HG02885 (cell line): Measurements from ENCODE around the gene GALNT6.
"Not testable (repeated sequence)": the region's sequence is repeated elsewhere in the genome, so short reads cannot be mapped to it uniquely, and the experiment has no call there.

Experiments used
- ATAC-seq: cut with Tn5 transposase; IDR thresholded peaks from one replicate; pipeline ENCODE4 v1.9.1; 2021; ENCODE audit warnings: mild to moderate bottlenecking; ENCODE audit not compliant: unreplicated experiment, poor library complexity

The GALNT6 gene

GRCh38 chr12:51328587-51328986, 62.6 kb downstream of the GALNT6 start:
- ATAC-seq: no peak

DNA sequence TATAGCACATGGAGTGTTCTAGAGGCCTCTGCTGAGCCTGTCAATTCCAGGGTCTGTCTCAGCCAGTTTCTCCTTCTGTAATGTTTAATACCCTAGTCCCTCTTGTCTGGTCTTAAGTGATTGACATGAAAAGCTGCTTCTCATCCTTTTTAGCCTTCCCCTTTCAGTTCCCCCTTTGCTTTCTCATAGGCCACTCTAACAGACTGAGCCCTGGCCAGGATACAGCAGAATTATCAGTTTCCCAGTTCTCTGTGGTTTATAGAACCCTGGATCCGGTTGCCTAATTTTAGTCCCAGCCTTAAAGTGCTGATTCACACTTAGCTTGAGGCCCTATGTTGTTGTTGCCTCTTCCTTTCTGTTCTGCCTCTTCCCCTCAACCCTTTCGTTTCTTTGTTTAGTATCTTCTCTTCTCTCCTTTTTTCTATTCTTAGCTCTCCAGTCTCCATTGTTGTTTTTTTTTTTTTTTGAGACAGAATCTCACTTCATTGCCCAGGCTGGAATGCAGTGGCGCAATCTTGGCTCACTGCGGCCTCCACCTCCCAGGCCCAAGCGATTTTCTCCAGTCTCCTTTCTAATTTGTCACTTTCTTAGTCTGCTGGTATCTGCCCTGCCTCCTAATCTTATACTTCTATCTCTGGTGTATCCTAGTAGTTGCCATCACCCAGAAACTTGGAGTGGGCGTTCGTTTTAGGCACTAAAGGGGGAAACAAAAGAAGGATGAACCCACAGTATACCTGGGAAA, 64.3 kb downstream of the GALNT6 start:
- ATAC-seq: no peak

DNA sequence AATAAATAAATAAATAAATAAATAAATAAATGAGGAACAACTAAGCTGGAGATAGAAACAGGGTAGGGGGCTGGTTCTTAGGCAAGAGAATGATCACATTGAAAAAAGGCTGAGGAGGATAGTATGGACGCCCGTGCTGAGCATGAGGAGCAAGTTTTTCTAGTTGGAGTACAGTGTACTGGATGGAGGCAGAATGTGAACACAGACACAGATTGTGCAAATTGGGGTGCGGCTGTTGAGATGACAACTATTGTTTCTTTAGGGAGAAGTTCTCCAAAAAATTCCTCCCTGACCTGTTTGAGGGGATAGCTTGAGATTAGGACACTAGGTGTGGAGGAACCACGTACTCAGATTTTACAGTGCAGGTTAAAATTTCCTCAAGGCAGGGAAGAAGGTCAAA, 66.3 kb downstream of the GALNT6 start:
- ATAC-seq: no peak

DNA sequence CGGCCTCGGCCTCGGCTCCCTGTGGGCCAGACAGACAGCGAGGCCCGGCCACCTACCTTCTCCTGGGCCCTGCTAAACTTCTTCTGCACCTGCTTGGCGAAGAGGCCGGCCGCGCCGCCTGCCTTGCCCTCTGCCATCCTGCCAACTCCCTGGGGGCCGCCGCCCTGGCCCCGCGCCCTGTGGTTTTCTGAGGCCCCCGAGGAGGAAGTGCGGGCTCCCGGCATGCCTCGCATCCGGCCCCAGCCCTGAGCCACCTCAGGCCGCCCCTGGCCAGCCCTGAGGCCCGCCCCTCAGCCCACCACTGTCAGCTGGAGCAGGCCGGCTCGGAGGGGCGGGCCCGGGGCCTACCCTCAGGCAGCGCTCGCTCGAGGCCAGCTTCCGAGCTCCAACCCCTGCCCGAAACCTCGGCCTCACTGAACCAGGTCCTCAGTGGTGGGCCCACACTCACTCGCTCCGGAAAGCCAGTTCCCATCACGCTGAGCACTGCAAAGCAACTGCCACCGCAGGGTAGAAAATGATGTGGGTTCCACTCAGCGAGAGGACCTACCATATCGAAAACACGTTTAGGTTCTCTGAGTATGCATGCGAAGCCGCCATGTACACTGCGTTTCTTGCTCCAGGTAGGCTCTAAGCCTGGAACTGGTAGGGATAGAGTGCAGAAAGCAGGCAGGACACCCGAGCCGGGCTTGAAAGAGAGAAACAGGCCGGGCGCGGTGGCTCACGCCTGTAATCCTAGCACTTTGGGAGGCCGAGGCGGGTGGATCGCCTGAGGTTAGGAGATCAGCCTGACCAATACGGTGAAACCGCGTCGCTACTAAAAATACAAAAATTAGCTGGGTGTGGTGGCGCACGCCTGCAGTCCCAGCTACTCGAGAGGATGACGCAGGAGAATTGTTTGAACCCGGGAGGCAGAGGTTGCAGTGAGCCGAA, 67.0 kb downstream of the GALNT6 start, which contains the start of gene BIN2:
Gene BIN2, minus strand, starts transcription at position 209 of the 930 bp plus-strand sequence. Its CDS starts 72 bp downstream, at position 137.
- ATAC-seq: peak; percentile 77

GRCh38 chr12:51323317-51323960, 67.8 kb downstream of the GALNT6 start:
- ATAC-seq: peak; percentile 15

GRCh38 chr12:51322452-51322851, 68.8 kb downstream of the GALNT6 start:
- ATAC-seq: no peak

GRCh38 chr12:51321882-51322281, 69.3 kb downstream of the GALNT6 start:
- no peak for ATAC-seq

DNA sequence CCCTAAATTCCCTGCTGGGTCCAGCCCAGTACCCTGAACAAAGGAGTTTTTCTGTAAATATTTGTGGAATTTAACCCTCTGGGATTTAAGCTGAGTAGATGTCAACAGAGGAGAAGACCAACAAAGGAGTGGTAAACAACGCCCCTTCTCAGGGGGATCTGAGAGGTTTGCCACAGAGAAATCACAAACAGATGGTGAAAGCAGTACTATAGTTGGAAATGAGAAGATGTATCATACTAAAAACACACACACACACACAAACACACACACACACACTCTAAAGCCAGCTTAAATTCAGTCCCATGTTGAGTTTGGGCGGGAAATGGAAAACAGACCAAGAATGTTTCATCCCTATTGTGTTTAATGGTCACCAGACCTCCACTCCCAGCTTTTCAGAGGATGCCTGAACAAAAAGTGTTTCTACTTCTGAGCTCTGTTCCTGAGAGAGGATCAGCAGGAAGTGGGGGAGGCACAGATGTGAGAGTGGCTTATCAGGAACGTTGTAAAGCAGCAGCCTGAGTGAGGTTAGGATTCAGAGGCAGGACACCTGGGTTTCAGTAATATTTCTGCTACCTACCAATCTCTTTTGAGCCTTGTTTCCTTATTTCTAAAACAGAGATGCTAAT, 70.4 kb downstream of the GALNT6 start:
- no peak for ATAC-seq

DNA sequence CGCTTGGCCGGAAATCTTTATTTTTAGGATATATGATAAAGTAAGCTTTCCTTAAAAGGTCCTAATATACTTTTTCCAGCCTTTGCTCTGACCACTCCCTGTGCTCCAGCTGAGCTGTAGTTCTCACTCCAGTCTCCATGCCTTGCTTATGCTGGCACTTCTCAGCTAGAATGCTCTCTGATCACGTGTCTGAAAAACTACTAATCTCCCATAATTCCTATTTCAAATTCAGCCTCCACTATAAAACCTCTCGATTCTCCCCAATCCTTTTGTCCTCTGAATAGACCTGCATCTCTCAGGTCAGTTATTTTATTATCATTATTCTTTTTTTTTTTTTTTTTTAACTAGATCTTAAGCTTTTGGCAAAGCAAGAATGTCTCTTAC, 70.9 kb downstream of the GALNT6 start:
- ATAC-seq: no peak

GRCh38 chr12:51318846-51319599, 72.2 kb downstream of the GALNT6 start:
- ATAC-seq: no peak

DNA sequence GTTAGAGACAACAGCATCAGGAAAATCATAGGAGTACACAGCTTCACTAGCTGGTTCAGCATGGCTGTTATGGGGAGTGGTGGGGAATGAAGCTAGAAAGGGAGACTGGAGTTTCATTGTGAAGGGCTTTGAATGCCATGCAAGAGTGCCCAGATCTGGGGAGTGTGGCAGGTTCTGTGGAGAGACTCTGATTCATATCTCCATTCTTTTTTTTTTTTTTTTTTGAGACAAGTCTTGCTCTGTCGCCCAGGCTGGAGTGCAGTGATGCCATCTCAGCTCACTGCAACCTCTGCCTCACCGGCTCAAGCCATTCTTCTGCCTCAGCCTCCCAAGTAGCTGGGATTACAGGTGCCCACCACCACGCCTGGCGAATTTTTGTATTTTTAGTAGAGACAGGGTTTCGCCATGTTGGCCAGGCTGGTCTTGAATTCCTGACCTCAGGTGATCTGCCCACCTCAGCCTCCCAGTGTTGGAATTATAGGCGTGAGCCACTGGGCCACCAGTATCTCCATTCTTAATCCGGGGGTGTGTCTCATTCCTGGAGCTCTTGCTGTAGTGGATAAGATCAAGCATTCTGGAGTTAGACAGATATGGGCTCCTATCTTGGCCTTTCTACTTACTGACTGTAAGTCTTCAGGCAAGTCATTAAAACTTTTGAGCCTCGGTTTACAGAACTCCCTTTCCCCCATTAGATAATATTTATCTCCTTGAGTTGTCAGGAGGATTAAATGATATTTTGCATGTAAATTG, 73.0 kb downstream of the GALNT6 start:
- ATAC-seq: not testable (repeated sequence)

GRCh38 chr12:51311389-51311788, 79.8 kb downstream of the GALNT6 start:
- ATAC-seq: no peak

DNA sequence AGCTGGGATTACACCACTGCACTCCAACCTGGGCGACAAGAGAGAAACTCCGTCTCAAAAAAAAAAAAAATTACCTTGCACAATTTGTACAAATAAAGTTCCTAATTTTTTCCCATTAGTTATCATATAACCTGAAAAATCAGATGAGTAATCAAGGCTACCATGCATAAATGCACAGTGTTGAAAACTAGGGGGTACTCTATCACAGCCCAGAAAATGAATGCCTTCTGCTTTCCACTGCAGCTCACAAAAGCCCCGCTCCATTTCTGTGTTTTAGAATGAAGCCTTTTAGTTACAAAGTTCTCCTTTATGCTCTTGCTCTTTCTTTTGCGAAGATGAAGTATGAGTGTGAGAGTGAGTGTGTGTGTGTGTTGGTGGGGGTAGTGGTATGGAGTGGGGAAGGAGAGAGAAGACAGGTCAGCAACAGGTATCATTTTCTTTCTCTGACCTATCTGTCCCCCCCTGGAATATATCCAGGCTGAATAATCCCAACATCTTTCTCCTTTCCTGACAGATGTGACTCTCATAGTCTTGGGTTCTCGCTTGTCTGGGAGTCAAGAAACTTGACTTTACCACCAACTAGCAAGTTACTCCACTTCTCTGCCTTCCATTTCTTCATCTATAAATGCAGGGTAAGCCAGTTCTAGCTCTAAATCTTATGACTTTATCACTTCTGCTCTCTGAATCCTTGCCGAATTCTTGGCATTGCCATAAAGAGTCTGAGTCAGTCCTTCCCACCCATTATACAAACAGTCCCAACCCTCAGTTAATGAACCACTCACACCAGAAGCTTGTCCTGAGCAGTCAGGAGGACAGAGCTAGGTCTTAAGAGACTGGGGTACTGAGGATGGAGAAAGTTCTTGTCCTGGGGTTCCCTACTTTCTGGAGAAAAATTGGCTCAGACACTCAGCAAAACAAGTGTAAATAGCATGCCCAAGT, 83.3 kb downstream of the GALNT6 start:
- no peak for ATAC-seq

- no peak for ATAC-seq
These were observed 84.7 kb downstream of the GALNT6 start for GRCh38 chr12:51306507-51306906.
